DOHH2 (cell line): ENCODE measurements around the gene BAIAP2.

Experiments
- H3F3A ChIP-seq: fragments of 200-600 bp; sonication (generic), shearing (Covaris generic); 2 replicates; pipeline ENCODE4 v1.6.0; 2016; ENCODE audit warnings: antibody characterized with exemption, mild to moderate bottlenecking; ENCODE audit not compliant: control insufficient read depth, insufficient read depth
- H3K27ac ChIP-seq: fragments of 200-600 bp; sonication (generic); 2 replicates; pipeline ENCODE4 v1.5.1; 2014; ENCODE audit warnings: low read depth, mild to moderate bottlenecking, low read length, moderate library complexity
- H3K27me3 ChIP-seq: fragments of 200-600 bp; sonication (generic); 2 replicates; pipeline ENCODE4 v1.6.1; 2014; ENCODE audit warnings: mild to moderate bottlenecking, low read length, mixed read lengths; ENCODE audit not compliant: control insufficient read depth
- H3K36me3 ChIP-seq: fragments of 200-600 bp; sonication (generic); 2 replicates; pipeline ENCODE4 v1.6.1; 2014; ENCODE audit warnings: mild to moderate bottlenecking, low read length, moderate library complexity, mixed read lengths; ENCODE audit not compliant: control insufficient read depth
- H3K4me1 ChIP-seq: fragments of 200-600 bp; sonication (generic); 2 replicates; pipeline ENCODE4 v1.6.1; 2014; ENCODE audit warnings: mild to moderate bottlenecking, low read length, mixed read lengths; ENCODE audit not compliant: control insufficient read depth
- H3K4me2 ChIP-seq: fragments of 200-600 bp; sonication (generic); 2 replicates; pipeline ENCODE4 v1.6.0; 2014; ENCODE audit warnings: mild to moderate bottlenecking, low read length, moderate library complexity
- H3K4me3 ChIP-seq: fragments of 200-600 bp; sonication (generic); 2 replicates; pipeline ENCODE4 v1.5.1; 2014; ENCODE audit warnings: mild to moderate bottlenecking, low read length, mixed read lengths
- H3K79me2 ChIP-seq: fragments of 200-600 bp; sonication (generic); 2 replicates; pipeline ENCODE4 v1.6.1; 2014; ENCODE audit warnings: mild to moderate bottlenecking, low read length, mixed read lengths; ENCODE audit not compliant: control insufficient read depth
- H3K9me2 ChIP-seq: fragments of 200-600 bp; sonication (generic); replicated peaks from 2 replicates; pipeline ENCODE4 v1.6.1; 2014; ENCODE audit warnings: mild to moderate bottlenecking, low read length, mixed read lengths; ENCODE audit not compliant: control insufficient read depth
- H3K9me3 ChIP-seq: fragments of 200-600 bp; sonication (generic); 2 replicates; pipeline ENCODE4 v1.6.1; 2014; ENCODE audit warnings: antibody characterized with exemption, low read length, mixed read lengths; ENCODE audit not compliant: control insufficient read depth, insufficient read depth
- H4K20me1 ChIP-seq: fragments of 200-600 bp; sonication (generic); 2 replicates; pipeline ENCODE4 v1.6.0; 2014; ENCODE audit warnings: low read depth, mild to moderate bottlenecking, antibody characterized with exemption, low read length, moderate library complexity; ENCODE audit not compliant: control insufficient read depth, insufficient read depth
- CTCF ChIP-seq: fragments of 200-600 bp; sonication (generic); IDR thresholded peaks from one replicate; pipeline ENCODE4 v1.5.1; 2014; ENCODE audit warnings: antibody characterized with exemption, mild to moderate bottlenecking, low read depth, low read length; ENCODE audit not compliant: poor library complexity, severe bottlenecking
- EZH2phosphoT487 ChIP-seq: fragments of 200-600 bp; sonication (generic); IDR thresholded peaks from 2 replicates; pipeline ENCODE4 v1.6.1; 2017; ENCODE audit warnings: borderline replicate concordance, mild to moderate bottlenecking, antibody characterized with exemption, low read length, moderate library complexity, mixed read lengths

The BAIAP2 gene

GRCh38 chr17:81109957-81110356 lies 75.0 kb downstream of the BAIAP2 start:
- no peak overlapping the region for H3K4me2 ChIP-seq
- no peak overlapping the region for H3K27ac ChIP-seq
- TF ChIP-seq EZH2phosphoT487, result no peak
- H3F3A ChIP-seq, result no peaks in the 10 kb centered on the region
- H3K4me1 ChIP-seq, result no peaks in the 10 kb centered on the region
- H3K9me2 ChIP-seq, result no peaks in the 10 kb centered on the region
- no peaks in the 10 kb centered on the region for H3K9me3 ChIP-seq
- no peak overlapping the region for H3K4me3 ChIP-seq
- no peaks in the 10 kb centered on the region for H3K79me2 ChIP-seq
- H3K27me3 ChIP-seq, result no peaks in the 10 kb centered on the region
- H3K36me3 ChIP-seq, result no peaks in the 10 kb centered on the region
- H4K20me1 ChIP-seq, result no peaks in the 10 kb centered on the region

- no peaks in the 10 kb centered on the region for H4K20me1 ChIP-seq
- no peaks in the 10 kb centered on the region for H3K9me2 ChIP-seq
- H3K4me3 ChIP-seq, result no peak overlapping the region
- no peak overlapping the region for H3K4me2 ChIP-seq
- no peaks in the 10 kb centered on the region for H3K36me3 ChIP-seq
- no peak overlapping the region for H3K27ac ChIP-seq
- no peaks in the 10 kb centered on the region for H3F3A ChIP-seq
- no peaks in the 10 kb centered on the region for H3K79me2 ChIP-seq
- TF ChIP-seq CTCF, result no peak
- TF ChIP-seq EZH2phosphoT487, result no peak
- no peaks in the 10 kb centered on the region for H3K27me3 ChIP-seq
- H3K4me1 ChIP-seq, result no peaks in the 10 kb centered on the region
- no peaks in the 10 kb centered on the region for H3K9me3 ChIP-seq
Observed at GRCh38 chr17:81110488-81111040, 75.6 kb downstream of the BAIAP2 start.

- no peak for TF ChIP-seq CTCF
- no peak for TF ChIP-seq EZH2phosphoT487
- Histone ChIP-seq H3K4me1 (no peaks in the 10 kb centered on the region), H3K4me2 (no peak overlapping the region), H3K79me2 (no peaks in the 10 kb centered on the region), H3K4me3 (no peak overlapping the region), H3F3A (no peaks in the 10 kb centered on the region), H3K27ac (no peak overlapping the region), H4K20me1 (no peaks in the 10 kb centered on the region), H3K9me2 (no peaks in the 10 kb centered on the region), H3K36me3 (no peaks in the 10 kb centered on the region), H3K27me3 (no peaks in the 10 kb centered on the region), H3K9me3 (no peaks in the 10 kb centered on the region)
Observed at GRCh38 chr17:81111066-81111465, 76.1 kb downstream of the BAIAP2 start.

- Histone ChIP-seq H3K9me3 (no peaks in the 10 kb centered on the region), H3K27ac (no peak overlapping the region)
Observed at GRCh38 chr17:81112450-81112849, 77.5 kb downstream of the BAIAP2 start.

More at GRCh38 chr17:81112450-81112849, 77.5 kb downstream of the BAIAP2 start:
- Histone ChIP-seq H3K79me2 (no peaks in the 10 kb centered on the region), H3F3A (no peaks in the 10 kb centered on the region), H3K27me3 (no peaks in the 10 kb centered on the region), H4K20me1 (no peaks in the 10 kb centered on the region), H3K4me2 (no peak overlapping the region), H3K4me3 (no peak overlapping the region), H3K9me2 (no peaks in the 10 kb centered on the region), H3K4me1 (no peaks in the 10 kb centered on the region), H3K36me3 (no peaks in the 10 kb centered on the region)
- TF ChIP-seq EZH2phosphoT487, result no peak
- no peak for TF ChIP-seq CTCF
